GM12891 (cell line): ENCODE measurements around the gene SEMG2. TPM values are rescaled to one million over a fixed set of nuclear protein-coding genes. Genes with fewer than 3 reads are reported as not detected.

ENCODE experiments used
- DNase-seq: peaks from one replicate; pipeline ENCODE4 v3.0.0; 2011; ENCODE audit warnings: low spot score; ENCODE audit not compliant: insufficient read length
- FAIRE-seq: peaks from 2 replicates; lab custom pipeline; 2011; peaks lifted over from hg19 to GRCh38; lab: Jason Lieb, UNC
- PAX5 ChIP-seq: IDR thresholded peaks from 2 replicates; pipeline ENCODE4 v1.6.1; 2011; ENCODE audit warnings: low read length, moderate library complexity, mild to moderate bottlenecking; ENCODE audit not compliant: insufficient read depth, severe bottlenecking
- POLR2A ChIP-seq: IDR thresholded peaks from 2 replicates; pipeline ENCODE4 v1.6.1; 2011; ENCODE audit warnings: low read depth, low read length, control low read depth
- POLR2AphosphoS5 ChIP-seq: IDR thresholded peaks from 2 replicates; pipeline ENCODE4 v1.6.1; 2011; ENCODE audit warnings: low read depth, low read length, control low read depth
- POU2F2 ChIP-seq: IDR thresholded peaks from 2 replicates; pipeline ENCODE4 v1.6.1; 2011; ENCODE audit warnings: low read depth, mild to moderate bottlenecking, control low read depth, low read length, moderate library complexity
- SPI1 ChIP-seq: IDR thresholded peaks from 2 replicates; pipeline ENCODE4 v1.6.1; 2011; ENCODE audit warnings: low read depth, low read length, control low read depth
- TAF1 ChIP-seq: IDR thresholded peaks from 2 replicates; pipeline ENCODE4 v1.6.1; 2011; ENCODE audit warnings: low read depth, low read length, control low read depth
- polyA plus RNA-seq: library from polyadenylated mRNA; unstranded; fragments of >200 nt; gene quantifications from one replicate; pipeline ENCODE4 v1.2.1, GENCODE V29; 2012; ENCODE audit warnings: low read depth, missing spikeins, inconsistent platforms; ENCODE audit not compliant: missing spikeins

SEMG2 gene, protein sequence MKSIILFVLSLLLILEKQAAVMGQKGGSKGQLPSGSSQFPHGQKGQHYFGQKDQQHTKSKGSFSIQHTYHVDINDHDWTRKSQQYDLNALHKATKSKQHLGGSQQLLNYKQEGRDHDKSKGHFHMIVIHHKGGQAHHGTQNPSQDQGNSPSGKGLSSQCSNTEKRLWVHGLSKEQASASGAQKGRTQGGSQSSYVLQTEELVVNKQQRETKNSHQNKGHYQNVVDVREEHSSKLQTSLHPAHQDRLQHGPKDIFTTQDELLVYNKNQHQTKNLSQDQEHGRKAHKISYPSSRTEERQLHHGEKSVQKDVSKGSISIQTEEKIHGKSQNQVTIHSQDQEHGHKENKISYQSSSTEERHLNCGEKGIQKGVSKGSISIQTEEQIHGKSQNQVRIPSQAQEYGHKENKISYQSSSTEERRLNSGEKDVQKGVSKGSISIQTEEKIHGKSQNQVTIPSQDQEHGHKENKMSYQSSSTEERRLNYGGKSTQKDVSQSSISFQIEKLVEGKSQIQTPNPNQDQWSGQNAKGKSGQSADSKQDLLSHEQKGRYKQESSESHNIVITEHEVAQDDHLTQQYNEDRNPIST
- not detected for polyA plus RNA-seq

DNA sequence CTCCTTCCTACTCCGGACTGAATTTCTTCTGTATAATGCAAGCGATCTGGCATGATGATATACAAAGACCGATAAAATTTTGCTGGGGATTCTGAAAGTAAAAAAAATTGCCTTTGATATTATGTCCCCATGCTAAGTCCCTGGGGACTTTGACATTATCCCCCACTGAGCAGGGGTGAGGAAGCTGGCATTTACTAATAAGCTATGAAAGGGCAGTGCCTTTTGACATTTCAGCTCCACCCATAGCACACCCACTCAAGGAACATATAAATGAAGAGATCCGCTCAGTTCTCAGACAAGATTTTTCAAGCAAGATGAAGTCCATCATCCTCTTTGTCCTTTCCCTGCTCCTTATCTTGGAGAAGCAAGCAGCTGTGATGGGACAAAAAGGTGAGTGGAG is at the start of gene SEMG2:
Gene SEMG2 (plus strand): TSS at position 298 of the 400 bp plus-strand sequence. CDS start 17 bp downstream, at position 315.
- DNase-seq (no peak), FAIRE-seq (no peak)
- no peak for TF ChIP-seq POLR2AphosphoS5
- no peak for TF ChIP-seq TAF1
- TF ChIP-seq POLR2A = no peak
- no peak for TF ChIP-seq PAX5
- no peak for TF ChIP-seq SPI1
- no peak for TF ChIP-seq POU2F2

DNA sequence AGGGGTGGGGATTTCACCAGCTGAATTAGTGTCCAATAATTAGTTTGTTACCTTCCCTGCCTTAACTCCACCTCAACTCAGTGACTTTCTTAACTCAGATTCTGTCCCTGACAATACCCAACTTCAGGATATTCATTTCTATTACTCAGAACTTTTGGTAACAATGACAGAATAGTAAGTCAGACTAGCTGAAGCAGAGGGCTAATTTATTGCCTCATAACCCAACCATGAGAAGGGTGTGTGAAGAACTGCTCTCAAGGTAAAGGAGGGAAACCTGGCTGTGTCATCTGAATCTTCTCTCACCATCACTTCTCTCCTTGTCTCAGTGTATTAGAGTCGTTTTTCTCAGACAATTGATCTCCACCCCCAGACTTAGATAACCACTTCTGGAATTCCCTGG is 47.7 kb upstream of the SEMG2 start:
- FAIRE-seq = no peak
- TF ChIP-seq SPI1 = no peak
- no peak for TF ChIP-seq POLR2AphosphoS5
- TF ChIP-seq TAF1 = no peak
- no peak for TF ChIP-seq PAX5
- no peak for TF ChIP-seq POU2F2
- no peak for TF ChIP-seq POLR2A
- DNase-seq = no peak

DNA sequence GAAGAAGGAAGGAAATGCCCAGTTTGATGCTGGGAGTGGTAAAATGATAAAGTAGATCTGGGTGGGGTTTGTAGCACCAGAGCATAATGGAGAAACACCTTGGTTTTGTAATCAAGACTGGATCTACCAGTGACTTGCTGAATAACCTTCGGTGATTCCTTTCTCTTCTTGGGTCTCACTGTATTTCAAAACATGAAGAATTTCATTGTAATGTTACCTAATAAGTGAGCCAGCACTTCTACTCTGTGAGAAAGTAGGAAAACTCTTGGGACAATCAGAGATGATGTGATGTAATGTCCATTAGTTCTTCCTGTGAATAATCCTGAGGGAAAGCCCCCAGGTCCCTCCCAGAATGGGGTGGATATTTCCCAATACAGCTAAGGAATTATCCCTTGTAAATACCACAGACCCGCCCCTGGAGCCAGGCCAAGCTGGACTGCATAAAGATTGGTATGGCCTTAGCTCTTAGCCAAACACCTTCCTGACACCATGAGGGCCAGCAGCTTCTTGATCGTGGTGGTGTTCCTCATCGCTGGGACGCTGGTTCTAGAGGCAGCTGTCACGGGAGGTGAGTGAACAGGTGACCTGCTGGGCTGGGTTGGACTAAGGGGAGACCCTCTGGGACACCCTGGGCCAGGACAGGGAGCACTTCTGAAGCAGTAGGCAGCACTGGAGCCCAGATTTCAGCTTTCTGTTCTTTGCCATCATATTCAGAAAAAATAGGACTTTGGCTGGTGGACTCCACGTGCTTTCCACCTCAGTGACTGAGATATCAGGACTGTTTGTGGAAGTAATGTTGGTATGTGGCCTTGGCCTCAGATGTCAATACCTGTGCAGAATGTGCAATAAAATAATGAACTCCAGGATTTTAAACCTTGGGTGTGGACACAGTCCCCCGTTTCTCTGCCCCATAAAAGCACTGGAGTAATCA is 46.5 kb upstream of the SEMG2 start, which contains the start of gene PI3:
Gene PI3 (plus strand): TSS at position 469 of the 931 bp plus-strand sequence. CDS start 21 bp downstream, at position 490.
- TF ChIP-seq TAF1 (no peak), POU2F2 (no peak), POLR2AphosphoS5 (no peak), SPI1 (no peak), POLR2A (no peak), PAX5 (no peak)
- DNase-seq (no peak), FAIRE-seq (no peak)

- no peak for TF ChIP-seq POU2F2
- TF ChIP-seq PAX5 = no peak
- no peak for TF ChIP-seq TAF1
- TF ChIP-seq SPI1 = no peak
- TF ChIP-seq POLR2A = no peak
- no peak for TF ChIP-seq POLR2AphosphoS5
Measured at GRCh38 chr20:45176526-45177267, 44.5 kb upstream of the SEMG2 start.

GRCh38 chr20:45179166-45179565 is 42.0 kb upstream of the SEMG2 start:
- no peak for FAIRE-seq
- TF ChIP-seq TAF1 = no peak
- no peak for TF ChIP-seq PAX5
- no peak for TF ChIP-seq POLR2A
- no peak for TF ChIP-seq SPI1
- TF ChIP-seq POU2F2 = no peak
- no peak for TF ChIP-seq POLR2AphosphoS5
- no peak for DNase-seq

More at GRCh38 chr20:45176526-45177267, 44.5 kb upstream of the SEMG2 start:
- DNase-seq (no peak), FAIRE-seq (no peak)

DNA sequence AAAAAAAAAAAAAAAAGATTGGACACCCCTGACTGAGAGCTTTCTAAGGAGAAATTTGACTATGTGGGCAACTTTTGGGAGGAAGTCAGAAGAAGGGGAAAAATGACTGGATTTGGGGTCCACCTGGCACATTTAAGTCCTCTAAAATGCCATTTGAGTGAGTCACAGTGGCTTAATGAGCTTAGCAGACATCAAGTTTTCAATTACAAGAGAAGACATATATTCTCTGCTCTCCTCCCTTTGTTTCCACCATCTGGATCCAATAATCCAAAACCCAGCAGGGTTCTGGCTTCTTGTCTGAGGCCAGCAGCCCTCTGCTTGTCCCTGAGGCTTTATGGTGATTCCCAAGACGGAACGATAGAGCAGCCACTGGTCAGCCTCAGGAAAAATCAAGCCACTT is 39.5 kb upstream of the SEMG2 start:
- FAIRE-seq (no peak), DNase-seq (no peak)
- TF ChIP-seq PAX5 (no peak), TAF1 (no peak), POLR2A (no peak), POU2F2 (no peak), SPI1 (no peak), POLR2AphosphoS5 (no peak)

DNA sequence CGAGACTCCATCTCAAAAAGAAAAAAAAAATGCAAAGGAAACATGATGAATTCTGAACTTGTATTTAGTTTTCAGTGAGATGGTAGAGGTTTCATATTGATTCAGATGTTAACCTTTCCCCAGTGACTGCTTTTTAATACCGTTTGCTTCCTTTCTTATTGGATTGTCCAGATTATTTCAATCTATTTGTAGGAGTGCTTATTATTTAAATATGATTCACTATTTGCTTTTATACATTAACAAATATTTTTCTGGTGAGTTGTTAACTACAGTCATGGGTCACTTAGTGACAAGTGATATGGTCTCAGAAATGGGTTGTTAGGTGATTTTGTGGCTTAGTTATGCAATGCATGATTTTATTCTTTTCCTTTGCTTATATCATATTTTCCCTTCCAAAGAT is 38.1 kb upstream of the SEMG2 start:
- no peak for DNase-seq
- TF ChIP-seq POLR2A = no peak
- no peak for TF ChIP-seq SPI1
- TF ChIP-seq POLR2AphosphoS5 = no peak
- TF ChIP-seq PAX5 = no peak
- no peak for TF ChIP-seq TAF1
- no peak for TF ChIP-seq POU2F2
- FAIRE-seq = no peak

- no peak for FAIRE-seq
- DNase-seq = no peak
- TF ChIP-seq TAF1 (no peak), POU2F2 (no peak), PAX5 (no peak), POLR2AphosphoS5 (no peak), SPI1 (no peak), POLR2A (no peak)
Measured at GRCh38 chr20:45187693-45188092, 33.5 kb upstream of the SEMG2 start.
